ENCODE results near the gene DHRS11.

DNA sequence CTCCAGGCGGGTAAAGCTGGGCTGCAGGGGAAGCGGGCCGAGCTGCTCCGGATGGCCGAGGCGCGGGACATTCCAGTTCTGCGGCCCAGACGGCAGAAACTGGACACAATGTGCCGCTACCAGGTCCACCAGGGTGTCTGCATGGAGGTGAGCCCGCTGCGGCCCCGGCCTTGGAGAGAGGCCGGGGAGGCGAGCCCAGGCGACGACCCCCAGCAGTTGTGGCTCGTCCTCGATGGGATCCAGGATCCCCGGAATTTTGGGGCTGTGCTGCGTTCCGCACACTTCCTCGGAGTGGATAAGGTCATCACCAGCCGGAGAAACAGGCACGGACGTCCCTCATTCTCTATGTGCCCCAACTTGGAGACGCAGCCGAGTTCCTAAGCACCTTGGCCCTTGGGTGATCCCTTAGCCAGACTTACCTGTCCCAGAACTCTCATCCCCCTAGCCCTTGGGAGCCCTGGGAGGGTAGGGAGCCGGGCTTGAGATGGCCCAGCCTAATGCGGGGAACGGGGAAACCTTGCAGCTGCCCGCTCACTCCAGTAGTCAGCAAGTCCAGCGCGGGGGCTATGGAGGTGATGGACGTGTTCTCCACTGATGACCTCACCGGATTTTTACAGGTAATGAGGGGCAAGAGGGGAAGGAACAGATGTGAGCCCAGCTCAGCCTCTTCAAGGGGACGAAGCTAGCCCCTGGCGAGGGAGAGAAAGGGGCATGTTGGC is 10.5 kb downstream of the DHRS11 start:
- TF ChIP-seq ZNF317 (CRISPR knock-in tag; IDR thresholded peaks at IDR 0.05; ENCODE audit: borderline replicate concordance, low read depth): no peak
- TF ChIP-seq CTCF (IDR thresholded peaks at IDR 0.05): no peak
- TF ChIP-seq, protein P1, sequence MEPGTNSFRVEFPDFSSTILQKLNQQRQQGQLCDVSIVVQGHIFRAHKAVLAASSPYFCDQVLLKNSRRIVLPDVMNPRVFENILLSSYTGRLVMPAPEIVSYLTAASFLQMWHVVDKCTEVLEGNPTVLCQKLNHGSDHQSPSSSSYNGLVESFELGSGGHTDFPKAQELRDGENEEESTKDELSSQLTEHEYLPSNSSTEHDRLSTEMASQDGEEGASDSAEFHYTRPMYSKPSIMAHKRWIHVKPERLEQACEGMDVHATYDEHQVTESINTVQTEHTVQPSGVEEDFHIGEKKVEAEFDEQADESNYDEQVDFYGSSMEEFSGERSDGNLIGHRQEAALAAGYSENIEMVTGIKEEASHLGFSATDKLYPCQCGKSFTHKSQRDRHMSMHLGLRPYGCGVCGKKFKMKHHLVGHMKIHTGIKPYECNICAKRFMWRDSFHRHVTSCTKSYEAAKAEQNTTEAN (CRISPR knock-in tag; IDR thresholded peaks at IDR 0.05): no peak
- TF ChIP-seq, protein P2, sequence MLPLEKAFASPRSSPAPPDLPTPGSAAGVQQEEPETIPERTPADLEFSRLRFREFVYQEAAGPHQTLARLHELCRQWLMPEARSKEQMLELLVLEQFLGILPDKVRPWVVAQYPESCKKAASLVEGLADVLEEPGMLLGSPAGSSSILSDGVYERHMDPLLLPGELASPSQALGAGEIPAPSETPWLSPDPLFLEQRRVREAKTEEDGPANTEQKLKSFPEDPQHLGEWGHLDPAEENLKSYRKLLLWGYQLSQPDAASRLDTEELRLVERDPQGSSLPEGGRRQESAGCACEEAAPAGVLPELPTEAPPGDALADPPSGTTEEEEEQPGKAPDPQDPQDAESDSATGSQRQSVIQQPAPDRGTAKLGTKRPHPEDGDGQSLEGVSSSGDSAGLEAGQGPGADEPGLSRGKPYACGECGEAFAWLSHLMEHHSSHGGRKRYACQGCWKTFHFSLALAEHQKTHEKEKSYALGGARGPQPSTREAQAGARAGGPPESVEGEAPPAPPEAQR (CRISPR knock-in tag; IDR thresholded peaks at IDR 0.05): no peak
- no peak for TF ChIP-seq JUN (CRISPR knock-in tag; IDR thresholded peaks at IDR 0.05)
- no peak for TF ChIP-seq E2F1 (CRISPR knock-in tag; IDR thresholded peaks at IDR 0.05)
- no peak for TF ChIP-seq ERG (CRISPR knock-in tag; IDR thresholded peaks at IDR 0.05)
- TF ChIP-seq HMGA2 (CRISPR knock-in tag; IDR thresholded peaks at IDR 0.05): no peak

Data from WTC11 (cell line).